H1 (cell line): ENCODE measurements around the gene PPP1R13B. TPM values are rescaled to one million over a fixed set of nuclear protein-coding genes. Genes with fewer than 3 reads are reported as not detected.

ENCODE experiments used
- CTCF ChIA-PET: fragments of 300-600 bp; sonication (Branson Sonifier 250); formaldehyde crosslinking; loops from one replicate; lab custom pipeline; 2021; ENCODE audit not compliant: partially characterized antibody; lab: Charles Lee
- POLR2A ChIA-PET: fragments of 300-600 bp; sonication (Branson Sonifier 250); formaldehyde crosslinking; loops from one replicate; lab custom pipeline; 2021; ENCODE audit warnings: inconsistent platforms; ENCODE audit not compliant: partially characterized antibody; lab: Charles Lee
- DNase-seq, 2 experiments: peaks; one replicate each; pipeline versions ENCODE4 v3.0.0 to v3.0.0-alpha.2; 2010 to 2022; ENCODE audit warnings: low spot score in 2 of 2, low read depth in 1 of 2, mixed read lengths in 1 of 2
- FAIRE-seq: peaks from 2 replicates; lab custom pipeline; 2011; peaks lifted over from hg19 to GRCh38; lab: Jason Lieb, UNC
- H2AFZ ChIP-seq: 2 replicates; pipeline ENCODE4 v1.8.1; 2012; ENCODE audit warnings: low read length, inconsistent platforms
- H2AK5ac ChIP-seq: 2 replicates; pipeline ENCODE4 v1.6.1; 2013; ENCODE audit warnings: low read depth, low read length
- H2BK120ac ChIP-seq: replicated peaks from 2 replicates; pipeline ENCODE3; 2013; ENCODE audit warnings: low read depth, low read length, inconsistent platforms
- H2BK12ac ChIP-seq: 2 replicates; pipeline ENCODE4 v1.6.1; 2013; ENCODE audit warnings: low read depth, low read length
- H2BK15ac ChIP-seq: 2 replicates; pipeline ENCODE4 v1.6.1; 2013; ENCODE audit warnings: low read length
- H2BK20ac ChIP-seq: 2 replicates; pipeline ENCODE4 v1.6.1; 2013; ENCODE audit warnings: low read length
- H2BK5ac ChIP-seq: 2 replicates; pipeline ENCODE4 v1.6.1; 2013; ENCODE audit warnings: low read depth, low read length
- H3K14ac ChIP-seq: 2 replicates; pipeline ENCODE4 v1.6.1; 2013; ENCODE audit warnings: inconsistent platforms; ENCODE audit not compliant: insufficient read length
- H3K18ac ChIP-seq: 2 replicates; pipeline ENCODE4 v1.6.1; 2013; ENCODE audit warnings: low read length; ENCODE audit errors: extremely low read depth
- H3K23ac ChIP-seq: 2 replicates; pipeline ENCODE4 v1.6.1; 2013; ENCODE audit warnings: inconsistent platforms; ENCODE audit not compliant: insufficient read length
- H3K23me2 ChIP-seq: 2 replicates; pipeline ENCODE4 v1.6.1; 2013; ENCODE audit warnings: low read depth, low read length
- H3K27ac ChIP-seq: 2 replicates; pipeline ENCODE4 v1.6.1; 2011; ENCODE audit warnings: low read depth, low read length, inconsistent platforms
- H3K27me3 ChIP-seq, 4 experiments: replicated peaks in 1 of 4; 1 replicate in 1 of 4; 2 replicates in 3 of 4; pipeline versions ENCODE4 v1.6.1 to v1.8.1; 2011 to 2013; ENCODE audit warnings: low read length in 3 of 4, mild to moderate bottlenecking in 3 of 4, inconsistent platforms in 2 of 4, mixed read lengths in 2 of 4, moderate library complexity in 1 of 4; ENCODE audit not compliant: control insufficient read depth in 3 of 4, insufficient read depth in 3 of 4; ENCODE audit errors: extremely low read depth in 1 of 4
- H3K36me3 ChIP-seq, 4 experiments: 2 replicates each; pipeline versions ENCODE4 v1.6.1 to v1.8.1; 2011 to 2013; ENCODE audit warnings: mild to moderate bottlenecking in 4 of 4, low read length in 3 of 4, moderate library complexity in 2 of 4, control low read depth in 1 of 4, inconsistent platforms in 1 of 4; ENCODE audit not compliant: insufficient read depth in 4 of 4, control insufficient read depth in 2 of 4
- H3K4ac ChIP-seq: replicated peaks from 2 replicates; pipeline ENCODE3; 2013; ENCODE audit warnings: low read length, low read depth, mixed read lengths, inconsistent platforms; ENCODE audit not compliant: insufficient read length
- H3K4me1 ChIP-seq, 4 experiments: replicated peaks in 1 of 4; 1 replicate in 1 of 4; 2 replicates in 3 of 4; pipeline versions ENCODE4 v1.6.1 to v1.8.1; 2011 to 2013; ENCODE audit warnings: low read length in 3 of 4, inconsistent platforms in 2 of 4, mixed read lengths in 1 of 4; ENCODE audit not compliant: insufficient read depth in 4 of 4, control insufficient read depth in 3 of 4
- H3K4me2 ChIP-seq, 2 experiments: 2 replicates each; pipeline versions ENCODE4 v1.6.1 to v1.8.1; 2011 to 2013; ENCODE audit warnings: low read depth in 2 of 2, low read length in 2 of 2, control low read depth in 1 of 2, inconsistent platforms in 1 of 2, mild to moderate bottlenecking in 1 of 2; ENCODE audit not compliant: insufficient read depth in 1 of 2
- H3K4me3 ChIP-seq, 4 experiments: fragments of 200-600, 300-600 bp in 1 of 4; sonication (generic), shearing (Covaris generic), sonication (Bioruptor Twin) in 1 of 4; 2 replicates each; pipeline versions ENCODE4 v1.5.1 to v1.8.1; 2011 to 2016; ENCODE audit warnings: low read length in 4 of 4, low read depth in 3 of 4, control low read depth in 2 of 4, inconsistent platforms in 2 of 4, mild to moderate bottlenecking in 2 of 4, mixed read lengths in 1 of 4, moderate library complexity in 1 of 4; ENCODE audit not compliant: insufficient read depth in 2 of 4; ENCODE audit errors: extremely low read depth in 1 of 4
- H3K56ac ChIP-seq: replicated peaks from 2 replicates; pipeline ENCODE3; 2013; ENCODE audit warnings: low read depth, mild to moderate bottlenecking, mixed read lengths, low read length, inconsistent platforms; ENCODE audit not compliant: insufficient read length
- H3K79me1 ChIP-seq: 2 replicates; pipeline ENCODE4 v1.6.1; 2013; ENCODE audit warnings: low read depth, low read length, control low read depth
- H3K79me2 ChIP-seq, 2 experiments: 2 replicates each; pipeline versions ENCODE4 v1.6.1 to v1.8.1; 2012 to 2013; ENCODE audit warnings: low read length in 2 of 2, mild to moderate bottlenecking in 2 of 2, inconsistent platforms in 1 of 2; ENCODE audit not compliant: insufficient read depth in 2 of 2, control insufficient read depth in 1 of 2
- H3K9ac ChIP-seq, 4 experiments: replicated peaks in 1 of 4; 1 replicate in 1 of 4; 2 replicates in 3 of 4; pipeline versions ENCODE4 v1.6.1 to v1.8.1; 2011 to 2013; ENCODE audit warnings: low read depth in 3 of 4, low read length in 3 of 4, control low read depth in 2 of 4, mild to moderate bottlenecking in 2 of 4, moderate library complexity in 2 of 4, inconsistent platforms in 1 of 4; ENCODE audit errors: extremely low read depth in 1 of 4
- H3K9me3 ChIP-seq, 2 experiments: 2 replicates each; pipeline versions ENCODE4 v1.6.1 to v1.8.1; 2012 to 2013; ENCODE audit warnings: mild to moderate bottlenecking in 2 of 2, moderate library complexity in 2 of 2, control low read depth in 1 of 2, inconsistent platforms in 1 of 2, low read depth in 1 of 2, low read length in 1 of 2, mixed read lengths in 1 of 2; ENCODE audit not compliant: insufficient read depth in 2 of 2
- H4K20me1 ChIP-seq, 2 experiments: replicated peaks in 1 of 2; 2 replicates each; pipeline versions ENCODE3 to v1.8.1; 2011 to 2013; ENCODE audit warnings: inconsistent platforms in 2 of 2, low read length in 2 of 2, mild to moderate bottlenecking in 1 of 2; ENCODE audit not compliant: insufficient read depth in 2 of 2, control insufficient read depth in 1 of 2
- H4K5ac ChIP-seq: 2 replicates; pipeline ENCODE4 v1.6.1; 2013; ENCODE audit warnings: low read length, low read depth, mixed read lengths, inconsistent platforms; ENCODE audit not compliant: insufficient read length
- H4K8ac ChIP-seq: 2 replicates; pipeline ENCODE4 v1.8.0; 2013; ENCODE audit warnings: mild to moderate bottlenecking, moderate library complexity, low read length, inconsistent platforms; ENCODE audit not compliant: insufficient read depth; ENCODE audit errors: extremely low read depth
- H4K91ac ChIP-seq: replicated peaks from 2 replicates; pipeline ENCODE3; 2013; ENCODE audit warnings: low read length, mixed read lengths, inconsistent platforms; ENCODE audit not compliant: insufficient read length
- CBX8 ChIP-seq: fragments of 300-800, 300-1000 bp; sonication (generic); IDR thresholded peaks from 2 replicates; pipeline ENCODE4 v1.7.1; 2016; ENCODE audit warnings: low read depth, low read length, borderline replicate concordance
- E2F6 ChIP-seq: IDR thresholded peaks from 2 replicates; pipeline ENCODE4 v1.6.1; 2012; ENCODE audit warnings: inconsistent platforms
- SAP30 ChIP-seq: fragments of 300-600 bp; sonication (generic); IDR thresholded peaks from 2 replicates; pipeline ENCODE4 v1.7.1; 2012; ENCODE audit warnings: low read length, moderate library complexity, mild to moderate bottlenecking, inconsistent platforms; ENCODE audit not compliant: insufficient read depth, insufficient replicate concordance
- SRF ChIP-seq: IDR thresholded peaks from 2 replicates; pipeline ENCODE4 v1.6.1; 2011; ENCODE audit warnings: mild to moderate bottlenecking, low read depth, low read length, moderate library complexity
- WGBS, 2 experiments: shearing (Covaris generic) in 1 of 2; methylation state at CpG; one replicate each; pipeline versions ENCODE4 v1.1.6 to v1.1.7; 2013 to 2015; ENCODE audit warnings: low lambda C conversion rate in 2 of 2, mixed read lengths in 2 of 2, inconsistent platforms in 1 of 2, low coverage in 1 of 2, missing lambda C conversion rate in 1 of 2; ENCODE audit not compliant: insufficient replicate concordance in 2 of 2, insufficient coverage in 1 of 2, insufficient read length in 1 of 2; ENCODE audit errors: extremely low coverage in 1 of 2, missing lambda C conversion rate in 1 of 2; 5-methylcytosine and 5-hydroxymethylcytosine counted together
- polyA plus RNA-seq, 7 experiments: library from polyadenylated mRNA; depleted of rRNA in 3 of 7; stranded (reverse) in 5 of 7; unstranded in 2 of 7; fragments of >200 nt in 5 of 7; fragments of 200-250 nt in 2 of 7; gene quantifications; 1 replicate in 5 of 7; 2 replicates in 1 of 7; 4 replicates in 1 of 7; pipeline versions ENCODE4 v1.2.1 to v1.2.3, GENCODE V29; 2011 to 2013; ENCODE audit warnings: missing spikeins in 2 of 7, mixed read lengths in 2 of 7
- total RNA-seq: library from RNA; stranded (reverse); fragmentation: NEBNext Ultra II Directional; extraction: Animal tissue kit (Norgen Biotek cat#: 25700); gene quantifications from 2 replicates; pipeline ENCODE4 v1.2.1, GENCODE V29; 2021

PPP1R13B gene
- total and polyA plus RNA-seq, 2 of the 8 experiments (the other 6 are each of a cell fraction or from before 2014, with no cell fraction given) = 2.6 to 8.9 TPM

- Histone ChIP-seq H4K20me1 (no peaks in the 10 kb centered on the region), H3K23ac (no peak overlapping the region), H3K9me3 (no peaks in the 10 kb centered on the region), H3K23me2 (no peaks in the 10 kb centered on the region), H2BK15ac (no peak overlapping the region), H3K14ac (no peak overlapping the region), H3K4me2 (no peak overlapping the region), H2BK5ac (no peak overlapping the region), H2BK12ac (no peak overlapping the region), H2BK20ac (no peak overlapping the region), H3K56ac (no peak overlapping the region), H3K4ac (no peak overlapping the region), H3K4me3 (no peak overlapping the region), H3K79me2 (no peaks in the 10 kb centered on the region; a peak in 1 of 4 replicates), H4K8ac (no peak overlapping the region), H4K91ac (no peak overlapping the region), H3K9ac (no peak overlapping the region), H2AK5ac (no peak overlapping the region), H2BK120ac (no peak overlapping the region), H3K27ac (no peak overlapping the region), H3K27me3 (no peaks in the 10 kb centered on the region), H4K5ac (no peak overlapping the region), H2AFZ (no peak overlapping the region), H3K4me1 (peaks cover 0 to 5% (median 2%) of the 10 kb centered on the region in 4 experiments; a peak in 2 of 7 replicates), H3K36me3 (no peaks in the 10 kb centered on the region), H3K79me1 (no peaks in the 10 kb centered on the region), H3K18ac (no peak overlapping the region)
- ChIA-PET CTCF (interaction anchor here (0.7 to 9.5 kb wide), 16 partner anchors 9 to 327 kb away, joined by 3 to 180 read pairs (median 5); no protein-coding TSS in a partner anchor), POLR2A (no interaction called here)
- TF ChIP-seq SAP30 = no peak
- TF ChIP-seq E2F6 = no peak
- TF ChIP-seq SRF = no peak
- no peak for TF ChIP-seq CBX8
- 90% methylated on average over 1 of the region's 1 CpG; no CpG with 5 or more reads in 1 of the 2 experiments for WGBS, 2 experiments
- no peak for FAIRE-seq
- DNase-seq = no peak
Observed at GRCh38 chr14:103805708-103806107, 41.7 kb downstream of the PPP1R13B start.
